Esophagus muscularis mucosa (tissue), 4 donors: ENCODE results near the gene DMXL1. TPM values are rescaled to one million over a fixed set of nuclear protein-coding genes. Genes with fewer than 3 reads are reported as not detected.

ENCODE experiments used
- DNase-seq: peaks from one replicate; pipeline ENCODE4 v3.0.0-alpha.2; 2017; ENCODE audit errors: extremely low spot score
- H3K27ac ChIP-seq, 4 donors: fragments of 200-600 bp; sonication (generic); replicated peaks in 1 of 4; 1 replicate in 3 of 4; 2 replicates in 1 of 4; pipeline ENCODE4 v1.5.1; 2016 to 2019; ENCODE audit warnings: mild to moderate bottlenecking in 1 of 4
- H3K27me3 ChIP-seq, 4 donors: fragments of 200-600 bp; sonication (generic); one replicate each; pipeline versions ENCODE4 v1.5.1 to v1.6.0; 2016 to 2019
- H3K36me3 ChIP-seq, 4 donors: fragments of 200-600 bp; sonication (generic); one replicate each; pipeline ENCODE4 v1.5.1; 2016 to 2019
- H3K4me1 ChIP-seq, 4 donors: fragments of 200-600 bp; sonication (generic); one replicate each; pipeline ENCODE4 v1.5.1; 2016 to 2019
- H3K4me3 ChIP-seq, 4 donors: fragments of 200-600 bp; sonication (generic); 1 replicate in 2 of 4; 2 replicates in 2 of 4; pipeline ENCODE4 v1.5.1; 2016 to 2019; ENCODE audit warnings: mild to moderate bottlenecking in 4 of 4, moderate library complexity in 1 of 4
- H3K9me3 ChIP-seq, 4 donors: fragments of 200-600 bp; sonication (generic); 1 replicate in 3 of 4; 2 replicates in 1 of 4; pipeline ENCODE4 v1.5.1; 2016 to 2019
- CTCF ChIP-seq, 3 experiments: fragments of 200-600 bp in 2 of 3; fragments of 450-650 bp in 1 of 3; sonication (generic) in 2 of 3; IDR thresholded peaks; one replicate each; pipeline ENCODE4 v1.5.1; 2017 to 2019; ENCODE audit warnings: antibody characterized with exemption in 3 of 3, mild to moderate bottlenecking in 2 of 3, moderate library complexity in 1 of 3
- EP300 ChIP-seq: sonication (generic); formaldehyde crosslinking; IDR thresholded peaks from one replicate; pipeline ENCODE4 v1.6.1; 2017; ENCODE audit warnings: antibody characterized with exemption
- POLR2A ChIP-seq: fragments of 450-650 bp; IDR thresholded peaks from one replicate; pipeline ENCODE4 v1.6.1; 2017; ENCODE audit warnings: antibody characterized with exemption, moderate library complexity, mild to moderate bottlenecking, low read depth
- POLR2AphosphoS5 ChIP-seq, 2 donors: sonication (generic); formaldehyde crosslinking; IDR thresholded peaks; one replicate each; pipeline ENCODE4 v1.6.1; 2017; ENCODE audit warnings: antibody characterized with exemption in 2 of 2
- WGBS: methylation state at CpG from one replicate; pipeline ENCODE4 v1.1.5; 2018; 5-methylcytosine and 5-hydroxymethylcytosine counted together
- intact Hi-C: fragments of 100-400 bp; cut with DNase I; formaldehyde crosslinking; loops from one replicate; pipeline ENCODE4 v1.15.1; 2023
- total RNA-seq, 4 donors: library from RNA; depleted of rRNA; stranded (reverse); fragments of >200 nt; gene quantifications; one replicate each; pipeline versions ENCODE4 v1.1.0 to v1.2.1, GENCODE V29; 2016

The DMXL1 gene
- total RNA-seq, 4 donors from 2014 or later = 36.3 to 65.6 (median 39.9) TPM

- no peak for DNase-seq
- no peaks in the 10 kb centered on the region for H3K27me3 ChIP-seq
- H3K9me3 ChIP-seq = no peaks in the 10 kb centered on the region
- H3K4me3 ChIP-seq = no peak overlapping the region
- H3K36me3 ChIP-seq = peaks cover 3 to 48% (median 16%) of the 10 kb centered on the region in 4 donors
- intact Hi-C loops = no loop called here
- no peak for TF ChIP-seq POLR2A
- no peak for TF ChIP-seq EP300
- no peak for TF ChIP-seq POLR2AphosphoS5 (IDR thresholded peaks at IDR 0.05)
- no peak for TF ChIP-seq CTCF (IDR thresholded peaks at IDR 0.05)
- WGBS = 88% methylated on average over 2 of the region's 2 CpGs
- H3K27ac ChIP-seq = no peak overlapping the region
- no peaks in the 10 kb centered on the region for H3K4me1 ChIP-seq
Measured at GRCh38 chr5:119174578-119175163, 103.8 kb downstream of the DMXL1 start.

DNA sequence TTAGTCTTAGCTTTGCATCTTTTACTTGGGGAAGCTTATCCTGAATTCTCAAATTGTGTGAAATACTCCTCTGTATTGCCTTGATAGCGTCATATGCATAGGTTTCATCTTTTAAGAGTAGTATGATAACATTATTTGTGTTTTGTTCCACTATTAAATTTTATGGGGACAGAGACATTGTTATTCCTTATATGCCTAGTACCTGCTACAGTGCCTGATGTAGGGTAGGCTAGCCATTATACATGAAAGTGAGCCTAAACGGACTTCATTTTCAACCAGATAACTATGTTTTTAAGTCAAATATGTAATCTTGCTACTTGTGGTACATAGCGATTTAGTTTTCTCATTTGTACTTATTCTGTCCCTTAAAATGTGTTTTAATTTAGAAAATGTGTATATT is 105.9 kb downstream of the DMXL1 start:
- no peak for DNase-seq
- Histone ChIP-seq H3K4me1 (no peaks in the 10 kb centered on the region), H3K9me3 (no peaks in the 10 kb centered on the region), H3K36me3 (peaks cover 3 to 41% (median 13%) of the 10 kb centered on the region in 4 donors), H3K4me3 (no peak overlapping the region), H3K27me3 (no peaks in the 10 kb centered on the region), H3K27ac (no peak overlapping the region)
- TF ChIP-seq CTCF (IDR thresholded peaks at IDR 0.05) (no peak), POLR2AphosphoS5 (IDR thresholded peaks at IDR 0.05) (no peak), POLR2A (no peak), EP300 (no peak)
- 94% methylated on average over 3 of the region's 3 CpGs for WGBS
- intact Hi-C loops = no loop called here

DNA sequence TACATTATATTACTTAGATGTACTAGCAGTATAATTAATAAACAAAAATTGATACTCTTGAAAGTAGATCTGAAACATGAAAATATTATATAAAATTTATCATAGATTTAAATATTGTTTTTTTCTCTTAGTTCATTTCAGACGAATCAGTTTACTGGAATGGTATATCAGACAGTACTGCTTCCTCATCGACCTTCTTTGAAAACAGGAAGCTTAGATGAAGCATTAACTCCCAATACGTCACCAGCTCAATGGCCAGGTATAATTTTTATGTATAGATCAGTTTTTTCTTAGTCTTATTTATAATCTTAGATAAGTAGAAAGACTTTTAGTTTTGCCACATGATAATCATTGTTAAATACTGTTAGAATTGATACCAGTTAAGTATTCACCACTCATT is 106.3 kb downstream of the DMXL1 start:
- 82% methylated on average over 3 of the region's 3 CpGs for WGBS
- intact Hi-C loops = no loop called here

DNA sequence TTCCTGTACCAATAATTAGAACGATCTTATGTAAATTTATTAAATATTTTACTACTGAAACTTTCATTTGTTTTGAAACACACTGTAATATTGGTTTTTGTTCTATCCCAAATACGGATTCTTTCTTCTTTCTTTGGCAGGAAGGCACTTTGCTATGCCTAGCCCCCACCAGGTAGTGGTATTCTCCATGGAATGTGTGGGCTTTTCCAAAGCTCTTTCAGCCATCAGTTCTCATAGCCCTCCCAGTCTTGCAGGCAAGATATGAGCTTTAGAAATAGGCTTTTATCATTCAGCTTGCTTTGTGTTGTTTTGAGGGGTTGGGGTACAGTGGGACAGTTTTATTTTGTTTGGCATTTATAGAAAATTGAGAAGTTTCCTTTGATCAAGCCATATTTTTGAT is 107.5 kb downstream of the DMXL1 start:
- 96% methylated on average over 2 of the region's 2 CpGs for WGBS

More for the DNA sequence above, 106.3 kb downstream of the DMXL1 start:
- DNase-seq = no peak
- Histone ChIP-seq H3K4me1 (no peaks in the 10 kb centered on the region), H3K36me3 (peaks cover 3 to 37% (median 10%) of the 10 kb centered on the region in 4 donors), H3K4me3 (no peak overlapping the region), H3K27ac (no peak overlapping the region), H3K9me3 (no peaks in the 10 kb centered on the region), H3K27me3 (no peaks in the 10 kb centered on the region)
- no peak for TF ChIP-seq EP300
- TF ChIP-seq POLR2AphosphoS5 (IDR thresholded peaks at IDR 0.05) = no peak
- no peak for TF ChIP-seq CTCF (IDR thresholded peaks at IDR 0.05)
- no peak for TF ChIP-seq POLR2A

More for the DNA sequence above, 107.5 kb downstream of the DMXL1 start:
- Histone ChIP-seq H3K4me3 (no peak overlapping the region), H3K9me3 (no peaks in the 10 kb centered on the region), H3K27ac (no peak overlapping the region), H3K36me3 (peaks cover 3 to 34% (median 11%) of the 10 kb centered on the region in 4 donors), H3K27me3 (no peaks in the 10 kb centered on the region), H3K4me1 (no peaks in the 10 kb centered on the region)
- intact Hi-C loops = no loop called here
- DNase-seq = no peak
- TF ChIP-seq POLR2A = no peak
- TF ChIP-seq CTCF (IDR thresholded peaks at IDR 0.05) = no peak
- no peak for TF ChIP-seq EP300
